Endothelial cell of umbilical vein (primary cell): ENCODE results near the gene SMARCE1.

Source experiments
- EZH2 ChIP-seq: IDR thresholded peaks from 2 replicates; pipeline ENCODE4 v1.6.1; 2012; ENCODE audit warnings: borderline replicate concordance, low read depth, mild to moderate bottlenecking, moderate library complexity, low read length, inconsistent platforms; ENCODE audit not compliant: severe bottlenecking
- POLR2A ChIP-seq: IDR thresholded peaks from 2 replicates; pipeline ENCODE4 v1.6.1; 2012; ENCODE audit warnings: low read depth, mild to moderate bottlenecking, control low read depth, low read length
- POLR2AphosphoS5 ChIP-seq: IDR thresholded peaks from 2 replicates; pipeline ENCODE4 v1.6.1; 2012; ENCODE audit warnings: low read depth, mild to moderate bottlenecking, control low read depth, low read length, moderate library complexity; ENCODE audit not compliant: insufficient read depth
- TF ChIP-seq, protein P1 (sequence below), 2 donors: IDR thresholded peaks; 1 replicate in 1 of 2; 2 replicates in 1 of 2; pipeline ENCODE4 v1.5.1; 2011; ENCODE audit warnings: low read length in 2 of 2, mild to moderate bottlenecking in 2 of 2, moderate library complexity in 2 of 2, control low read depth in 1 of 2, inconsistent platforms in 1 of 2, low read depth in 1 of 2; ENCODE audit not compliant: insufficient read depth in 1 of 2; ENCODE audit errors: extremely low read depth in 1 of 2

DNA sequence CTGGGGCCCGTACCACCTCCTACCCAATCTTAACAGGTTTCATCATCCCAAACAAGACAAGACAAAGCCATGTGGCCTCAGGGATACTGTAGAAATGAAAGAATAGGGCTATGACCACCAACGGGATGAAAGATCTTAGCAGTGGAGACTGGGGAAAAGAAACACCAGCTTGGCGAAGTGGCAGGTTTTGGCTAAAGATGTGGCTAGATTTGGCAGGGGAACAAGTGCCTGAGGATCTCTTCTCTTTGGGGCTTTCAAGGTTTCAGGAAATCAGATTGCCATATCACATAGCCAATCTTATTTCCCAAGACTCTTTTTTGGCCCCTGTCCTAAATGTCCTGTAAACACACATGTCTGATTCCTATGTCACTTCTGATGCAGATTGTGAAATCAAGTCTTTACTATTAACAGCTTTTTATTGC, 49.0 kb upstream of the SMARCE1 start:
- no peak for TF ChIP-seq POLR2A
- TF ChIP-seq, protein P1, sequence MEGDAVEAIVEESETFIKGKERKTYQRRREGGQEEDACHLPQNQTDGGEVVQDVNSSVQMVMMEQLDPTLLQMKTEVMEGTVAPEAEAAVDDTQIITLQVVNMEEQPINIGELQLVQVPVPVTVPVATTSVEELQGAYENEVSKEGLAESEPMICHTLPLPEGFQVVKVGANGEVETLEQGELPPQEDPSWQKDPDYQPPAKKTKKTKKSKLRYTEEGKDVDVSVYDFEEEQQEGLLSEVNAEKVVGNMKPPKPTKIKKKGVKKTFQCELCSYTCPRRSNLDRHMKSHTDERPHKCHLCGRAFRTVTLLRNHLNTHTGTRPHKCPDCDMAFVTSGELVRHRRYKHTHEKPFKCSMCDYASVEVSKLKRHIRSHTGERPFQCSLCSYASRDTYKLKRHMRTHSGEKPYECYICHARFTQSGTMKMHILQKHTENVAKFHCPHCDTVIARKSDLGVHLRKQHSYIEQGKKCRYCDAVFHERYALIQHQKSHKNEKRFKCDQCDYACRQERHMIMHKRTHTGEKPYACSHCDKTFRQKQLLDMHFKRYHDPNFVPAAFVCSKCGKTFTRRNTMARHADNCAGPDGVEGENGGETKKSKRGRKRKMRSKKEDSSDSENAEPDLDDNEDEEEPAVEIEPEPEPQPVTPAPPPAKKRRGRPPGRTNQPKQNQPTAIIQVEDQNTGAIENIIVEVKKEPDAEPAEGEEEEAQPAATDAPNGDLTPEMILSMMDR (IDR thresholded peaks at IDR 0.05; ENCODE audit: extremely low read depth in 1 of 2, insufficient read depth in 1 of 2, low read depth in 1 of 2, low read length in 2 of 2), result no peak
- TF ChIP-seq POLR2AphosphoS5, result no peak
- TF ChIP-seq EZH2, result no peak
